Measurements from ENCODE around the gene TSC1.

Gene TSC1

DNA sequence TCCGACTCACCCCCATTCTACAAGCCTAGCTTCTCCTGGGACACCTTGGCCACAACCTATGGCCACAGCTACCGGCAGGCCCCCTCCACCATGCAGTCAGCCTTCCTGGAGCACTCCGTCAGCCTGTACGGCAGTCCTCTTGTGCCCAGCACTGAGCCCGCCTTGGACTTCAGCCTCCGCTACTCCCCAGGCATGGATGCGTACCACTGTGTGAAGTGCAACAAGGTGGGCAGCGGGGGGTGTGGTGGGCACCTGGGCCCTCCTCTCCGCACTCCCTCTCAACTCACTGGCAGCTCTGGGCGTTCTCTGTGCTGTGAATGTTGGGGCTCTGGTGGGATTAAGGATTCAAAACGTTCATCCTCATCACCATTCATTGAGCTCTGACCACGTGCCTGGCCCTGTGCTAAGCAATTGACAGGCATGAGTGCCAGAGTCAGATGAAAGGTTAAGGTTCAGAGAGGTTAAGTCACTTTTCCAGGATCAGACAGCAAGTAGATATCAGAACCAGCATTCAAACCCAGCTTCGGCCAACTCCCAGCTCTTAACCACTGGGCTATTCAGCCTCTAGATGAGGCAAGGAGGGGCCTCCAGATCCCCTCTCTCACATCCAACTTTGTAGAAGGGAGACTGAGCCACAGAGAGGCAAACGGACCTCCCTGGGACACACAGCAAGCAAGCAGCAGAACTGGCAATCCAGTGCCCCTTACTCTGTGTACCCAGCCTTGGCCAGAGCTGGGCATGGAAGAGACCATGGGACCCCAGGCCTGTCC lies 44.0 kb upstream of the TSC1 start:
- Histone ChIP-seq H3K27ac (ENCODE audit: low read length) (no peak overlapping the region), H3K9me2 (replicated peaks; ENCODE audit: insufficient read depth, low read length) (no peaks in the 10 kb centered on the region), H3K9ac (ENCODE audit: low read length) (no peak overlapping the region), H3K4me1 (ENCODE audit: low read length) (no peaks in the 10 kb centered on the region), H3F3A (ENCODE audit: insufficient read depth, low read length) (no peaks in the 10 kb centered on the region), H3K9me3 (replicated peaks; ENCODE audit: insufficient read depth, low read length) (no peaks in the 10 kb centered on the region), H3K36me3 (replicated peaks; ENCODE audit: insufficient read depth, low read length) (no peaks in the 10 kb centered on the region), H3K79me2 (ENCODE audit: low read length) (no peaks in the 10 kb centered on the region), H3K4me3 (ENCODE audit: low read length) (no peak overlapping the region), H3K4me2 (ENCODE audit: low read depth, low read length) (no peak overlapping the region), H4K20me1 (ENCODE audit: insufficient read depth, low read length) (no peaks in the 10 kb centered on the region), H2AFZ (ENCODE audit: low read length) (no peak overlapping the region), H3K27me3 (replicated peaks; ENCODE audit: insufficient read depth, low read length) (peaks cover 98% of the 10 kb centered on the region)
- TF ChIP-seq EZH2 (optimal IDR thresholded peaks at IDR 0.05; ENCODE audit: low read depth, low read length) = no peak
- TF ChIP-seq EZH2phosphoT487 (IDR thresholded peaks at IDR 0.05; ENCODE audit: low read length) = no peak
- TF ChIP-seq, protein P1, sequence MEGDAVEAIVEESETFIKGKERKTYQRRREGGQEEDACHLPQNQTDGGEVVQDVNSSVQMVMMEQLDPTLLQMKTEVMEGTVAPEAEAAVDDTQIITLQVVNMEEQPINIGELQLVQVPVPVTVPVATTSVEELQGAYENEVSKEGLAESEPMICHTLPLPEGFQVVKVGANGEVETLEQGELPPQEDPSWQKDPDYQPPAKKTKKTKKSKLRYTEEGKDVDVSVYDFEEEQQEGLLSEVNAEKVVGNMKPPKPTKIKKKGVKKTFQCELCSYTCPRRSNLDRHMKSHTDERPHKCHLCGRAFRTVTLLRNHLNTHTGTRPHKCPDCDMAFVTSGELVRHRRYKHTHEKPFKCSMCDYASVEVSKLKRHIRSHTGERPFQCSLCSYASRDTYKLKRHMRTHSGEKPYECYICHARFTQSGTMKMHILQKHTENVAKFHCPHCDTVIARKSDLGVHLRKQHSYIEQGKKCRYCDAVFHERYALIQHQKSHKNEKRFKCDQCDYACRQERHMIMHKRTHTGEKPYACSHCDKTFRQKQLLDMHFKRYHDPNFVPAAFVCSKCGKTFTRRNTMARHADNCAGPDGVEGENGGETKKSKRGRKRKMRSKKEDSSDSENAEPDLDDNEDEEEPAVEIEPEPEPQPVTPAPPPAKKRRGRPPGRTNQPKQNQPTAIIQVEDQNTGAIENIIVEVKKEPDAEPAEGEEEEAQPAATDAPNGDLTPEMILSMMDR (IDR thresholded peaks at IDR 0.05; ENCODE audit: low read length) = no peak
- DNase-seq = no peak

DNA sequence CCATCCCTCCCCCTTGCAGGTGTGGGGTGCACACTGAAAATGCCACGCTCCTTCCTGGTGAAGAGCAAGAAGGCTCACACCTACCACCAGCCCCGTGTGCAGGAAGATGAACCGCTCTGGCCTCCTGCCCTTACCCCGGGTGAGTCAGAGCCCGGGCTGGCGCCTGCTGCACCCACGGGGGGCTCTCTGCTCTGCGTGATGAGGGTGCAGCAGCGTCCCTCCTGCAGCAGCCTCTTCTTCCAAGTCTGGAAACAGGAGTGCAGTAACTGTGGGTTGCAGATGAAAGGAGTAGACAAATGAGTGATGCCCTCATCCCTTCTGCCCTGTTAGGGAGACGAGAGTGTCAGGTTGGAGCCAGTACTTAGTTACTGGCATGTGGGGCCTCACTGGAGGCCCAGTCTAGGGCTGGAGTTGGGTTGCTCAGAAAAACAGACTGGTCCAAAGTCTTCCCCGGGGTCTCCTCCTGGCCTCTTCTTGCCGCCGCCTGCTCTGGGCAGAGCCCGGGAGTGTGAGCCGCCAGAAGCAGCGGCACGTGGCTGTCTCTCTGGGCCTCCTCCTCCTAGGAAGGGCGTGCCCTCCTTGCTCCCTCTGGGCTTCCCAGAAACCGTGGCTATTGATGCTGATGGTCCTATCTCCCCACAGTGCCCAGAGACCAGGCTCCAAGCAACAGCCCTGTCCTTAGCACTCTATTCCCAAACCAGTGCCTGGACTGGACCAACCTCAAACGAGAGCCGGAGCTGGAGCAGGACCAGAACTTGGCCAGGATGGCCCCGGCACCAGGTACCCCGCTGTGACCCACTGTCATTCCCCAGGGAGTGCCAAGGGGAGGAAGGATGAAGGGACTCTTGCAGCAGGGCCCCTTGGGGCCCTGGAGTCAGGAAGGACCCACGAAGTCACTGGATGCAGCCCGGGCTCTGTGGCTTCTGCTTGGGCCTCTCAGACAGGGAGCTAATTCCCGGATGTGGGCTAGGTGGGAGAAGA lies 42.5 kb upstream of the TSC1 start:
- no peak for DNase-seq
- H3K9me2 ChIP-seq (replicated peaks; ENCODE audit: insufficient read depth, low read length) = no peaks in the 10 kb centered on the region
- no peak overlapping the region for H3K4me2 ChIP-seq (ENCODE audit: low read depth, low read length)
- H2AFZ ChIP-seq (ENCODE audit: low read length) = no peak overlapping the region
- TF ChIP-seq EZH2phosphoT487 (IDR thresholded peaks at IDR 0.05; ENCODE audit: low read length) (no peak), EZH2 (optimal IDR thresholded peaks at IDR 0.05; ENCODE audit: low read depth, low read length) (no peak)
- TF ChIP-seq, protein P1 (IDR thresholded peaks at IDR 0.05; ENCODE audit: low read length) = no peak
- no peaks in the 10 kb centered on the region for H3K4me1 ChIP-seq (ENCODE audit: low read length)
- H3K27me3 ChIP-seq (replicated peaks; ENCODE audit: insufficient read depth, low read length) = peaks cover 98% of the 10 kb centered on the region
- H3K27ac ChIP-seq (ENCODE audit: low read length) = no peak overlapping the region
- no peaks in the 10 kb centered on the region for H3K36me3 ChIP-seq (replicated peaks; ENCODE audit: insufficient read depth, low read length)
- H3F3A ChIP-seq (ENCODE audit: insufficient read depth, low read length) = no peaks in the 10 kb centered on the region
- no peak overlapping the region for H3K9ac ChIP-seq (ENCODE audit: low read length)
- no peaks in the 10 kb centered on the region for H3K9me3 ChIP-seq (replicated peaks; ENCODE audit: insufficient read depth, low read length)
- no peak overlapping the region for H3K4me3 ChIP-seq (ENCODE audit: low read length)
- no peaks in the 10 kb centered on the region for H3K79me2 ChIP-seq (ENCODE audit: low read length)
- no peaks in the 10 kb centered on the region for H4K20me1 ChIP-seq (ENCODE audit: insufficient read depth, low read length)

DNA sequence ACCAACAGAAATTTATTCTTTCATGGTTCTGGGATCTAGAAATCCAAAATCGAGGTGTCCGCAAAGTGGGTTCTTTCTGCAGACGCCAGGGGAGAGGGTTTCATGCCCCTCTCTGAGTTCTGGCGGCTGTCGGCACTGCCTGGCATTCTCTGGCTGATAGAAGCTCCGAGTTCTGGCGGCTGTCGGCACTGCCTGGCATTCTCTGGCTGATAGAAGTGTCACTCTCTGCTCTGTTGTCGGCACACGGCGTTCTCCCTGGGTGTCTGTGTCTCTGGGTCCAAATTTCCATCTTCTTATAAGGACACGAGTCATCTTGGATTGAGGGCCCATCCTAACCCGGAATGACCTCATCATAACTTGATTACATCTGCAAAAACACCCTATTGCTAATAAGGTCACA lies 41.7 kb upstream of the TSC1 start:
- H3K9ac ChIP-seq (ENCODE audit: low read length) = no peak overlapping the region
- no peaks in the 10 kb centered on the region for H3K9me2 ChIP-seq (replicated peaks; ENCODE audit: insufficient read depth, low read length)
- no peaks in the 10 kb centered on the region for H3K79me2 ChIP-seq (ENCODE audit: low read length)
- TF ChIP-seq, protein P1 (IDR thresholded peaks at IDR 0.05; ENCODE audit: low read length) = no peak
- TF ChIP-seq EZH2 (optimal IDR thresholded peaks at IDR 0.05; ENCODE audit: low read depth, low read length) (no peak), EZH2phosphoT487 (IDR thresholded peaks at IDR 0.05; ENCODE audit: low read length) (no peak)
- no peak for DNase-seq
- H3F3A ChIP-seq (ENCODE audit: insufficient read depth, low read length) = no peaks in the 10 kb centered on the region
- no peaks in the 10 kb centered on the region for H3K4me1 ChIP-seq (ENCODE audit: low read length)
- H3K9me3 ChIP-seq (replicated peaks; ENCODE audit: insufficient read depth, low read length) = no peaks in the 10 kb centered on the region
- no peak overlapping the region for H3K4me3 ChIP-seq (ENCODE audit: low read length)
- no peak overlapping the region for H3K4me2 ChIP-seq (ENCODE audit: low read depth, low read length)
- no peaks in the 10 kb centered on the region for H3K36me3 ChIP-seq (replicated peaks; ENCODE audit: insufficient read depth, low read length)
- H2AFZ ChIP-seq (ENCODE audit: low read length) = no peak overlapping the region
- peaks cover 98% of the 10 kb centered on the region for H3K27me3 ChIP-seq (replicated peaks; ENCODE audit: insufficient read depth, low read length)
- H4K20me1 ChIP-seq (ENCODE audit: insufficient read depth, low read length) = no peaks in the 10 kb centered on the region
- H3K27ac ChIP-seq (ENCODE audit: low read length) = no peak overlapping the region
